NCI-H1436 treated with DMSO at 0.1 percent for 48 hours (cell line): ENCODE results near the gene CRB1.

Experiments used
- DNase-seq: peaks from one replicate; lab custom pipeline; 2025; lab: John Stamatoyannopoulos, UW

The CRB1 gene

GRCh38 chr1:197351821-197352440, 83.9 kb downstream of the CRB1 start:
- DNase-seq, result no peak

GRCh38 chr1:197355248-197355995, 87.4 kb downstream of the CRB1 start:
- DNase-seq, result no peak

GRCh38 chr1:197356723-197357533, 88.9 kb downstream of the CRB1 start:
- DNase-seq, result no peak

- DNase-seq, result no peak
Observed at GRCh38 chr1:197358959-197359358, 90.9 kb downstream of the CRB1 start.

GRCh38 chr1:197360068-197360467, 92.0 kb downstream of the CRB1 start:
- DNase-seq, result no peak

GRCh38 chr1:197362871-197363270, 94.8 kb downstream of the CRB1 start:
- DNase-seq, result no peak

GRCh38 chr1:197363855-197364254, 95.8 kb downstream of the CRB1 start:
- no peak for DNase-seq

- no peak for DNase-seq
Observed at GRCh38 chr1:197366996-197367395, 98.9 kb downstream of the CRB1 start.

GRCh38 chr1:197367627-197368026, 99.6 kb downstream of the CRB1 start:
- DNase-seq, result no peak

- no peak for DNase-seq
Observed at GRCh38 chr1:197374428-197374827, 106.4 kb downstream of the CRB1 start.

- DNase-seq, result peak; percentile 10
Observed at GRCh38 chr1:197384471-197384870, 116.4 kb downstream of the CRB1 start.

- DNase-seq, result no peak
Observed at GRCh38 chr1:197388801-197389200, 120.7 kb downstream of the CRB1 start.

- no peak for DNase-seq
Observed at GRCh38 chr1:197390856-197391255, 122.8 kb downstream of the CRB1 start.

GRCh38 chr1:197391303-197392226, 123.5 kb downstream of the CRB1 start:
- DNase-seq, result no peak

- DNase-seq, result no peak
Observed at GRCh38 chr1:197392541-197392940, 124.5 kb downstream of the CRB1 start.

- no peak for DNase-seq
Observed at GRCh38 chr1:197393105-197393504, 125.1 kb downstream of the CRB1 start.

GRCh38 chr1:197393772-197394171, 125.7 kb downstream of the CRB1 start:
- no peak for DNase-seq

GRCh38 chr1:197394831-197395608, 127.0 kb downstream of the CRB1 start:
- DNase-seq, result no peak

GRCh38 chr1:197397895-197398294, 129.8 kb downstream of the CRB1 start:
- DNase-seq, result no peak

GRCh38 chr1:197399755-197400521, 131.9 kb downstream of the CRB1 start:
- no peak for DNase-seq
